GM20000 (cell line): ENCODE measurements around the gene KCNQ4.

ENCODE experiments used
- DNase-seq: peaks from one replicate; pipeline ENCODE4 v3.0.0; 2012; ENCODE audit warnings: low spot score
- CTCF ChIP-seq: IDR thresholded peaks from 2 replicates; pipeline ENCODE4 v1.5.1; 2012; ENCODE audit warnings: mild to moderate bottlenecking, control low read depth; ENCODE audit errors: extremely low read depth, missing control alignments

KCNQ4 gene

GRCh38 chr1:40886318-40887011, 102.9 kb downstream of the KCNQ4 start:
- no peak for DNase-seq
- TF ChIP-seq CTCF: no peak

GRCh38 chr1:40887012-40887378, 103.4 kb downstream of the KCNQ4 start:
- no peak for DNase-seq
- TF ChIP-seq CTCF: no peak

GRCh38 chr1:40887652-40888051, 104.1 kb downstream of the KCNQ4 start:
- DNase-seq: no peak
- no peak for TF ChIP-seq CTCF
